NCI-H2029 (cell line): ENCODE data around the gene EIF4E2.
A peak's percentile ranks its signal among the peaks of the same experiment; 100 is the strongest.

Experiments used
- DNase-seq: peaks from one replicate; lab custom pipeline; 2025; lab: John Stamatoyannopoulos, UW

The EIF4E2 gene, protein sequence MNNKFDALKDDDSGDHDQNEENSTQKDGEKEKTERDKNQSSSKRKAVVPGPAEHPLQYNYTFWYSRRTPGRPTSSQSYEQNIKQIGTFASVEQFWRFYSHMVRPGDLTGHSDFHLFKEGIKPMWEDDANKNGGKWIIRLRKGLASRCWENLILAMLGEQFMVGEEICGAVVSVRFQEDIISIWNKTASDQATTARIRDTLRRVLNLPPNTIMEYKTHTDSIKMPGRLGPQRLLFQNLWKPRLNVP

DNA sequence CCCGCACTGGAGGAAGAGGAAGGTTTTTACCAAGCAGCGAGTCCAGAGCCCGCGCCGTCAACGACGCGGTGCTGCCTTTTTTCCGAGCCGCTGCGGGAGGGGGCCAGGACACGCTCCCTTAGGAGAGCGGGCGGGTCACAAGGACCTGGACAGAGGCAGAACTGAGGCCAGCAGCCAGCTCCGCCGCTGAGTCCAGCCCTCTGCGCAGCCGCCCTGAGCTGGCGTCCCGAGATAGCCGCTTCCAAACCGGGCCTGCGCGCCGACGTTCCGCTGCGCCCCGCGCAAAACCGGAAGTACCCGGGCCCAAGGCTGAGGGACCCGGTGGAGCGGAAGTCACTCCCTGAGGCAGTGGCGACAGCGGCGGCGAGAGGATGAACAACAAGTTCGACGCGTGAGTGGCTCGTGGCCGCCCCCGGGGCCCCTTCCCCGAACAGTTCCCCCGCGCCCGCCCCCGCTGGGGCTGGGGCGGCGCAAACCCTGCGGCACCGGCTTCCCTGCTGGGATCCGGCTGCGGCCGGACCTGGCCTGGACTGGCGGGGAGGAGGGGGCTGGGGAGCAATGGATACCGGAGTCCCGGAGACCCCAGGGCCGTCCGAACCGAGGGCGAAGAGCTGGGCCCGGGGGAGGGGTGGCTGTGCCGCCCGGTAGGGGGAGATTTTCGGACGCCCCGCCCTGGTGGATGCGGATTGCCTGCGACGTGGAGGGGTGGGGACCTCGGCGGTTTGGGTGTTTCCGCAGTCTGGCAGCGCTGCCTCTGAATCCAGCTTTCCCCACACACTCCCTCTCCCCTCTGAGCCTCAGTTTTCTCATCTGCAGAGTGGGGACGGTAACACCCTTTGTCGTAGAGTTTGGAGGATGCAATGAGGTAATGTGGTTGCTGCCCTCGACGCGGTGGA, at the start of gene EIF4E2, which contains the start of gene TIGD1:
TSS of gene EIF4E2 (plus strand) at position 336 of the 896 bp plus-strand sequence. CDS start at position 372, 36 bp downstream.
TSS of gene TIGD1 (minus strand) at position 204 of the 896 bp plus-strand sequence. CDS start 675 bp downstream, outside the sequence.
- peak; percentile 89 for DNase-seq

DNA sequence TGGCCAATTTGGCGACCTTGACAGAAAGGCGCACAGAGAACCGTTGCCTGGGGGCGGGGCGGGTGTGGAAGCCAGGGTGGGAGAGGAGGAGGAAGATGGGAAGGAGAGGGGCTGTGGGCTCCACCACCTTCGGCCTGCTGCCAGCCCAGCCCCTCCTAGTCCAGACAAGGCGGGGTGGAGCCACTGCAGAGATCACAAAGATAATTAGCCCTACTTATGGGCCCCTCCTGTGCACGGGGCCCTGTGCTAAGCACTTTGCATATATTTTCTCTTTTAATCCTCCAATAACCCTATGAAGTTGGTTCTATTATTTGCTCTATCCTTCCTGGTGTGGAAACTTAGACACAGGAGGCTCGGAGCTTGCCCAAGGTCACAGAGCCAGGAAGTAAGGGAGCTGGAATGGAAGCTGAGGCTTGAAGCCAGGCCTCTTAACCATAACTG, 49.1 kb upstream of the EIF4E2 start:
- no peak for DNase-seq

DNA sequence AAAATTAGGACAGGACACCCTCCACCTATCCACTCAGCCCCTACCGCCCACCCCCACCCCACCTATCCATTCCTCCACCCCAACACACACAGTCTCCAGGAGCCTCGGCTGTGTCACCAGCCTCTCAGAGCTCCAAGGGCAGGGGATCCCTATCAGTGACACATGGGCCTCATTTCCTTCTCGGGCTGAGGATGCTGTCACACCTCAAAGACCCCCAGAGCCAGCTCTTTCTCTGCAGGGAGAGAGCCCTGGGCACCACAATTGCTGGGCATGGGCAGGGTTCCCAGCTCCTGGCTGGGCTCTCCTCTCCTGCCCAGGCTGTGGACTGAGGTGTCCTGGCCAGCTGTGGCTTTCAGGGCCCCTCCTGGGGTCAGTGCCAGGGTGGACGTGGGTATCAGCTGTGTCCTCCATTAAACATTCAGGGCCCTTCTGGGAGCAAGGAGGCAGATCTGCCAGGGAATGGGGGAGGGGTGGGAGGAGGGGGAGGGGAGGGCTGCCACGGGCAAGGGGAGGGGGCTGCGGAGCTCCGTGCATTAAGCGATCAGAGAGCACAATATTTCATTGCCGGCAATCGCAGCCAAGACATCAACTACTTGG, 48.6 kb upstream of the EIF4E2 start:
- no peak for DNase-seq

DNA sequence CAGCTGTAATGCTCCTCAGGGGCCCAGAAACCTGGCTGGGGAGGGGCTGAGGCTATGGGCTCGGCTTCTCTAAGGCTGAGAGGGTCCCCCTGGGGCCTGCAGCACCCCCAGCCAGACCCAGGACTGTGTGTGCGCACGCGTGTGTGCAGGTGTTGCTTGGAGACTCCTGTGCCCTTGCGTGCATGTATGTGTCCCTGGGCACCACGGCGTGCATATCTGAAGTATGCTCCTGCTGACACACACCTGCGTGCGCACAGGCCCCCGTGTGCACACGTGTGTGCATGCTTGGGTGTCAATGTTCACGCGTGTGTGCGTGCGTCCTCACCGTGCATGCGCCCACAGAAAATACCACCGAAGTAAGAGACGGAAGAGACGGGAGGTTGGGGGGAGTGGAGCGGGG, 48.0 kb upstream of the EIF4E2 start:
- DNase-seq, result no peak

DNA sequence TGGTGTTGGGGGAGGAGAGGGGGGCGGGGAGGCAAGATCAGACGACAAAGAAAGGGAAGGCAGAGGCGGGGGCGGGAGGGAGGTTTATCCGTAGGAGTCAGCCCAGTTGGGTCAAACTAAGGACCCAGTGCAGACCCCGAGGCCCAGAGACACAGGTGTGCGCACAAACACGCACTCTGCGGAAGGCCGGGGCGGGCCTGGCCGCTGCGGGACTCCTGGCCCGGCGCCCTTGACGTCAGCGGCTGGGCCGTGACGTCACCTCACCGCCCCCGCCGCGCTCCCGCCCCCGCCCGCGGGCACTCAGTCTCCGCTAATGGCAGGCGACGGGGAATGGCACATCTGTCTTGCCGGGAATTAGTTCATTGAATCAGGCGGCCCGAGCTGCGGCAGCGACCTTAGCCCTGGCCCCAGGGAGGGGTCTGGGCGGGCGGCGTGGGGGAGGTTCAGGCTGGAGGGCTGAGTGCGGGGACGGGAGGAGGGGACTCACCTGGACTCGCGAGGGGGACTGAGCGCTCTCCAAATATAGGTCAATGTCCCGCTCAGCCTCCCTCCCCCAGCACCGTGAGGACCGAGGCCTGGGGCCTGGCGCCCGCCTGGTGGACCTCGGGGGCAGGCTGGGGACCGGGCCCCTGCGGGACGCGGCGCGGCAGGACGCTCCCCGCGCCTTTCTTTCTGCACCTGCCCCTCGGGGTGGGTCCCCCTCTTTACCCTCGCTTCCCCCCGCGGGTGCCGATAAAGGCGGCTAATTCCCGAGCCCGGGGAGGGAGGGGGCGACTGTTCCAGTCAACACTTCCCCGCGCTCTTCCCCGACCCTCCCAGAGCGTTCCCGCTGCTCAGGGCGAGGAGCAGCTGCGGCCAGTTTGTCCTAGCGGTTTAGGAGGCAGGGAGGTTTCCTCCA, 47.3 kb upstream of the EIF4E2 start:
- DNase-seq, result no peak

DNA sequence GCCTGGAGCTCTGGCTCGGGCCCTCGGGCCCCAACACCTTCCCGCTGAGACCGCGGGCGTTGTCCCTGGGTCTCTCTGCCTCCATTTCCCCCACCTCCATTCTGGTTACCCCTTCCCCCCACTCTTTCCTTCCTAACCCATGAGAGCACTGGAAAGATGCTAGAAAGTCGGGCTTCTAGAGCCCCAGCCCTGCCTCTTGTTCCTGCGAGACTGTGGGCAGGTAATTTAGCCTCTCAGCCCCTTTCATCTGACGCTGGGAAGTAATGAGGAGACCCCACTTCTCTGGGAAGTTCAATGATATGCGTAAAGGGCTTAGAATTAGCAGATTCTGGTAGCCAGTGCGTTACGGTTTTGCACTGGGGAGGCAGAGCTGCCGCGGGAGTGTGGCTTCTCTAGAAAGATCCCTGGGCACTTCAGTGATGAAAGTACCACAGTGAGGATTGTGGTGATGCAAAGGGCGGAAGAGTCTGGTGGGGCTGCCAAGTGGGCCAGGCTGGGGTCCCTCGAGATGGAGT, 46.6 kb upstream of the EIF4E2 start:
- no peak for DNase-seq

DNA sequence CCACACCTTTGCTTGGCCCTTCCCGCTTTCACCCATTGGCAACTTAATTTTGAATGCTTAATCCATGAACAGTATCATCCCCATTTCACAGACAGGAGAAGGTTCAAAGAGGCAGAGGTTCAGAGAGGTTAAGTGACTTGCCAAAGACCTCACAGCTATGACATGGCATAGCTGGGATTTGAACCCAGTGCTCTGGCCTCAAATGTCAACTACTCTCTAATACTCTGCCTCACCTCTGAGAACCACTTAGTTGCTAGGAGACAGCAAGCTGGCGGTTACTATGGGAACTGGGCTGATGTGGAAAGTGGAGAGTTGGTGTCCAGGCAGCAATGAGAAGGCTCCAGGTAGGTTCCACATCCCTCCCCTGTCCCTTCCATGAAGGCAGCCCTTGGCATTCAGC, 46.1 kb upstream of the EIF4E2 start:
- peak; percentile 40 for DNase-seq

DNA sequence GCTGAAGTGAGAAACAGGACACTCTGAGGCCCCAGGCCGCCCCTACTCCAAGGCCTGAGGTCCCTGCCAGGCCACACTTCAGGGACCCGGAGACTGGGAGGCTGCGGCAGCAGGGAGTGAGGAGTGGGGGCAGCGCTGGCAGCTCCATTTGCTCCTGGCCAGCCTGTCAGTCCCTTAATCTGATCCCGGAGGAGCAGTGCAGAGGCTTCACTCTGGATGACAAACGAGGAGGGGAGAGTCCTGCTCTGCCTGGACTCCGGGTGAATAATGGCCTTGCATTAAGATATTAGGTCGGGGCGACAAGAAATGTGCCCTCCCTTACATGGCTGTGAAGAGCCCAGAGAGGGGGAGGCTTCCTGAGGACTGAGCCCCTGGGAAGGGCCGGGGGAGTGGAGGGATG, 44.6 kb upstream of the EIF4E2 start:
- DNase-seq, result no peak

DNA sequence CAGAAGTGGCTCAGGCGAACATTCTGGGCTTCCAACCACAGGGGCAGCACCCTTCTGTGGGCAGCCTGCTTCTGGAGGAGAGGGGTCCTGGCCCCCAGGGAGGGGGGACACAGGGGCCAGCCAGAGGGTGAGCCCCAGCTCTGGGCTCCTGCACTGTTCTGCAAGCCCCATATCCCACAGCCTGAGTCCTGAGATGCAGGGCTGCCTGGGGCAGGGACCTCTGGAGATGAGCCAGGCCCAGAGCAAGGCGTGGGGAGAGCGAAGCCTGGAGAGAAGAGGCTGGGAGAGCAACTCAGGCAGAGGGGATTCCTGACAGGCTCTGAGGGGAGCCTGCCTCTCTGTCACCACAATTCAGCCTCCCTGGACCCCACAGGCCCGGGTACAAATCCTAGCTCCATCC, 43.8 kb upstream of the EIF4E2 start:
- no peak for DNase-seq

DNA sequence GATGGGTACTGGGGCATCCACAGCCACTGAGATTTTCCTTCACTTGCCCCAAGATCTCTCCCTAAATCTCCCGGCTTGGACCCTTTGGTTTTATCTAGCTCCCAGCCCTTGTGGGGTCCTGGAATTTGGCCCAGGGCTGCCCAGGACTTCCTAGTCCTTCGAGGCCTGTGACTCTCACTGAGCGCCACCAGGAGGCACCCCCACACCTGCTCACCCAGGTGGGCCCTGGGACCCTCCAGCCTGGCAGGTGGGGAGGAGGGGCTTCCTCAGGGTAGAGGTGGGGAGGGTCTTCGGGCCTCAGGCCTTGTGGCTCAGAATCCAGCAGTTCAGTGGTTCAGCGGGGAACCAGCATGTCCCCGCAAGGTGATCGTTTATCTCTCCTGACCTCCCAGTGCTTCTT, 42.2 kb upstream of the EIF4E2 start:
- no peak for DNase-seq

DNA sequence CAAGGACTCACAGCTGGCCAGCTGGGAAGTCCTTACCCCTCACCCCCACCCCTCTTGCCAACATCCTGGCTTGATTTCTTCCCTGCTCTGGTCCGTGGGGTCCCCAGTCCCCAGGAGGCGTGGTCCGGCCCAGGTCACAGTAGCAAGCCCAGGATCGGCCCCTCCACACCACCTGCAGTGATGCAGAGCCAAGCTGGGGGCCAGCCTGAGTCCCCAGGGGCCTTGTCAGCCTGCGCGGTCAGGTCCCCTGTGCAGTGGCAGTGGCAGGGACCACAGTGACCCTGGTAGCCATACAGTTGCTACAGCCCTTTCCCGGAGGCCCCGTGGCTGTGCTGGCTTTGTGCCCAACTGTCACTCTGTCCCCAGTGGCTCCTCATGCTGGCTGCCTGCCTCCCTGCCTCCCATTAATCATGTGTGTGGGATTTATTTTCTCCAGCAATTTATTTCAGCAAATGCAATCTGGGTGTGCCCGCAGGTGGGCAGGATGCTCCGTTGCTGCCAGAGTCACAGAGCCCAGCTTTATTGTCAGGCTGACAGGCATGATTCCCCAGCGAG, 39.1 kb upstream of the EIF4E2 start:
- no peak for DNase-seq

DNA sequence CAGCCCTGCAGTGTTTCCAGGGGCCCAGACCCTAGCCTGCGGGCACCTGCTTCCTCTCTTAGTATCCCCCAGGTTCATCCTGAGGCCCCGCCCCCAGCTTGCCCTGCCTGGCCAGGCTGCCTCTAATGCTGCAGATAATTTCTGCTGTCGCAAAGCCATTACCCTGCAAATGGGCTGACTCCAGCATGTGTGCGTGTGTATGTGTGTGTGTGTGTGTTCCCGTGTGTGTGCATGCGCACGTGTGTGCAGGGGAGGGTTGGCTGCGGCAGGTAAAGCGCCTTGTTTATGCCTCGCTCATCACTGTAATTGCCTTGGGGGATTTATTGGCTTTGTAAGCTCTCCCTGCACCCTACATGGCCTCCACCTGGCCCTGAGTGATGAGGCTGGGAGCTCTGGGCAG, 37.9 kb upstream of the EIF4E2 start:
- DNase-seq, result no peak

DNA sequence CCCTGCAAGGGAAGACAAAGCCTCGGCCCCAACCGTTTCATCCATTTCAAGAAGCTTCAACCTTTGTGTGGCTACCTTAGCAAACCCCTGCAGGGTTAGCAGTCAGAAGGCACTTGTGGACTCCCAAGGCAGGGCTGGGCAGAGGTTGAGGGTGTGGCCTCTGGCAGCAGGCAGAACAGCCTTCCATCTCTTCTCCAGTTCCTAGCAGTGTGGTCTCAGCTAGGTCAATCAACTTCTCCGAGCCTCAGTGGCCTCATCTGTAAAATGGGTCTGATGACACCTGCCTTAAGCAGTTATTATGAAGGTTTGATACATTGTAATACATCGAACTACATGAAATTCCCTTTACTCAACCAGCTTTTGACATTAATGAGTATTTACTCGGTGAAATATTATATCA, 37.1 kb upstream of the EIF4E2 start:
- DNase-seq, result no peak

DNA sequence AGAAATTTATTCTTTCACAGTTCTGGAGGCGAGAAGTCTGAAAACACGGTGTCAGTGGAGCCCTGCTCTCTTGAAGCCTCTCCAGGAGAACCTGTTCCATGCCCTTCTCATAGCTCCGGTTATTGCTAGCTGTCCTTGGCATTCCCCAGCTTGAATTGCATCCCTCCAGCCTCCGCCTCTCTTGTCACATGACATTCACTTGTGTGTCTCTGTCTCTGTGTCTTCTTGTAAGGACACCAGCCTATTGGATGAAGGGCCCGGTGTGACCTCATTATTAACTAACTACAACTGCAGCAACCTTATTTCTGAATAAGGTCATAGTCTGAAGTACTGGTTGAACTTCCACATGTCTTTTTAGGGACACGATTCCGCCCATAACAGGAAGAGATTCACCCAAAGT, 34.9 kb upstream of the EIF4E2 start:
- no peak for DNase-seq

DNA sequence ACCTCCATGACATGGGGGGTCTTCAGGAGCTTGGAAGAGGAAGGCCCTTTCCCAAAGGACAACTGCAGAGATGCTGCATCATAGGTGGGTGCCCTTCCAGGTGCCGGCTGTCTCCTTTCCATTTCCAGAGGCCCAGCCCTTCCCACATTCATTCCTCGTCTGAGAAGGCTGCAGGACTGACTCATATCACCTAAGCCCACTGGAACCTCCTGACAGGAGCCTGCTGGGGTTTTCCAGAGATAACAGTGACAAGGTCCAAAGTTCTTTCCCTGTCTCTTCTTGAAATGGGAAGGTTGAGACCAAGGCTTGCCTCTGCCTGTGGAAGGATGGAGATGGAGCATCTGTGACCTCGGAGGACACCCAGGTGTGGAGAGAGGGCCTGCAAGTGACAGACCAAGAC, 33.9 kb upstream of the EIF4E2 start:
- DNase-seq, result no peak

DNA sequence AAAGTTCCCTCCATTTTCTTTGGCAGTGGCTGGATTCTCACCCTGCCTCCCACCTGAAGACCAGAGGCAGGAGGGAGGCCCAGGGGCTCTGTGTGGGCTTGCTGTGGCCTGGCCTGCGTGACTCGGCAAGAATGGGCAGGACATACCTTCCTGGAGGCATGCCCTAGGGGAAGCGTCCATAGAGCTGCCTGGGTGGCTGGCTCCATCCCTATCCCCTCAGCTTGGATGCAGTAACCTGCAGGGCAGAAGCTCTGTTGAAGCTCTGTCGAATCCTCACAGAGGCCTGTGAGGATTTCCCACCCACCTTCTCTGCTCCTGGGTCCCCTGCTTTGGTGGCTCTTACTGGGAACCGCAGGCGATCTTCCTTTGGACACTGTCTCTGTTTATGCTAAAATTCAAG, 31.6 kb upstream of the EIF4E2 start:
- DNase-seq, result no peak

DNA sequence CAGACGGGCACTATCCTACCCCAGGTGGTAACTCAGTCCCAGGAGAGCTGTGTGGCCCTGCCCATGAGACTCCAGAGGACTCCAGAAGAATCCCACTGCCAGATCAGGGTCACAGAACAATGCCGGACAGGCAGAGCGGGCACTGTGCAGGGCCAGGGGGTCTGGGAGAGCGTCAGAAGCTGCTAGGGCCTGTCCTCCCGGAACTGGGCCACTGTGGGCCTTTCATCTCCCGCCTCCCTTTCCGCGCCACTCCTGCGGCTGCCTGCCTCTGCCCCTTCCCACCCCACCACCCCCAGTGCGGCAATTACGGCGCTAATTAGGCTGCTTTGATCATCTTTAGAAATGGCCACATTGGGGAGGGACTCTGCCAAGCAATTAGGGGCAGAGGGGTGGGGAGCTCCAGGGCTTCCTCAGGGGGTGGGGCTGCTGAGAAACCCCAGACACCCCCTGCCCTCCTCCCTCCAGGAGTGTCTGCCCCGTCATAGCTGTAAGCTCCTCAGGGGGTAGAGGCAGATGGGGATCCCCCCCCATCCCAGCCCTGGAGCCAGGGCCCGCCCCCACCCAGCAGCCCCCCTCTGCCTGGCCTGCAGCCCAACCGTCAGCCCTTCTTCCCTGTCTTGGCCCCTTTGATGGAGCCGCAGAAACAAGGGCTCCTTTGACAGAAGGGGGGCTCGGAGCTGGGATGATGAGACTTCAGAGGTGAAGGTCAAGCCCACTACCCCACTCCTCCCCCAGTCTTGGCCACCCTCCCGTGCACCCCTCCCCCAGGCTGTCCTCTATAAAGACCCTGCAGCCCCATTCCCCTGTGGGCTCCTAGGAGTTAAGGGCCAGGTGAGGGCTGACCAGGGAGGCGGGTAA, 30.7 kb upstream of the EIF4E2 start, which contains the start of gene PRSS56:
TSS of gene PRSS56 (plus strand) at position 808 of the 858 bp plus-strand sequence. CDS start 211 bp downstream, outside the sequence.
- DNase-seq, result no peak

DNA sequence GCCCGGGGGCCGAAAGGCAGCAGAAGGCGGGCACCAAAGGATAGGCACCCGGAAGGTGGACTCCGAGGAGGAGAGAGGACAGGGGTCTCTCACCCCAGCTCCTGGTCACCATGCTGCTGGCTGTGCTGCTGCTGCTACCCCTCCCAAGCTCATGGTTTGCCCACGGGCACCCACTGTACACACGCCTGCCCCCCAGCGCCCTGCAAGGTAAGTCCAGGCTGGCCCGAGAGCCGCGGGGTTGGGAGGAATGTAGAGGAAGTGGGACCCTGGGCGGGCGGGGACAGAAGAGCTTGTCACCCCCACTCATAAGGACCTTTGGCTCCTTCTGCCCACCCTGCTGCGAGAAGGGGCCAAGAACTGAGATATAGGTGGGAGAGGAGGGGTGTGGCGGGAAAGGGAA, 30.0 kb upstream of the EIF4E2 start:
- no peak for DNase-seq

DNA sequence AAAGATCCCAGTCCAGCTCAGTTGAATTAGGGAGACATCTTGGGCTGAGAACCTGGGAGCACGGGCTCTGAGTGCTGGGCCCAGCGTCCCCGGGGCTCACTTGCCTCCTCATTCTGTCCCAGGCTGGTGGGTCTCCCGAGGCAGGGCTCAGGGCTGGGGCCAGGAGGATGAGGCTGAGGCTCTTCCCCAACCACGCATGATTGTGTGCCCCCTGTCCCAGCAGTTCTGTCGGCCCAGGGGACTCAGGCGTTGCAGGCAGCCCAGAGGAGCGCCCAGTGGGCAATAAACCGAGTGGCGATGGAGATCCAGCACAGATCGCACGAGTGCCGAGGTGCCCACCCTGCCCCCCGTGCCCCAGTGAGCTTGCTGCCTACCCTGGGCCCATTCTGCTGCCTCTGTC, 29.4 kb upstream of the EIF4E2 start:
- no peak for DNase-seq

DNA sequence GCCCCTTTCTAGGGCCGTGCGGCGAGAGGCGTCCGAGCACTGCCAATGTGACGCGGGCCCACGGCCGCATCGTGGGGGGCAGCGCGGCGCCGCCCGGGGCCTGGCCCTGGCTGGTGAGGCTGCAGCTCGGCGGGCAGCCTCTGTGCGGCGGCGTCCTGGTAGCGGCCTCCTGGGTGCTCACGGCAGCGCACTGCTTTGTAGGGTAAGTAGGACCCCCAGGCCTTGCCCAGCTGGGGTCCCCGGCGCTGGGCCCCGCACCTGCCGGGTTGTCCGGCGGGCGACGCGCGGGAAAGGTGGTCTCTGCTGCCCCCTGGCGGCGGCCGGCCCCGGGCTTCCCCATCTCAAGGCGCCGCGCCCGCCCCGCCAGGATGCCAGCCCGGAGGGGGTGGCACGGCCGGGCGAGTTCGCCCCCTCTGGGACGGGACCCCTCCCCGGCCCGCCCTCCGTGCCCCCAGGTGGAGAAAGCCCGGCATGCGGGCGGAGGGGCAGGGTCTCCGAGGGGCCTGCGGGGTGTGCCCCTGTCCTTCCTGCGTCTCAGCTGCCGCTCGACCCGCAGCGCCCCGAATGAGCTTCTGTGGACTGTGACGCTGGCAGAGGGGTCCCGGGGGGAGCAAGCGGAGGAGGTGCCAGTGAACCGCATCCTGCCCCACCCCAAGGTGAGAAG, 28.4 kb upstream of the EIF4E2 start:
- no peak for DNase-seq
